Smooth muscle cell (in vitro differentiated cells): ENCODE measurements around the gene WIPF2. TPM values are rescaled to one million over a fixed set of nuclear protein-coding genes. Genes with fewer than 3 reads are reported as not detected.

Experiments
- DNase-seq: peaks from one replicate; lab custom pipeline; 2025; ENCODE audit not compliant: unreplicated experiment; lab: John Stamatoyannopoulos, UW
- H2AFZ ChIP-seq: fragments of 200-600 bp; sonication (generic); 2 replicates; pipeline ENCODE4 v1.6.0; 2016; ENCODE audit warnings: antibody characterized with exemption, low read depth, mild to moderate bottlenecking
- H3F3A ChIP-seq: fragments of 200-600 bp; sonication (generic); 2 replicates; pipeline ENCODE4 v1.6.0; 2017; ENCODE audit warnings: antibody characterized with exemption, low read depth
- H3K27ac ChIP-seq: fragments of 200-600 bp; sonication (generic); 2 replicates; pipeline ENCODE4 v1.5.1; 2016; ENCODE audit warnings: low read depth, mild to moderate bottlenecking
- H3K27me3 ChIP-seq: fragments of 200-600 bp; sonication (generic); 2 replicates; pipeline ENCODE4 v1.6.1; 2016; ENCODE audit warnings: low read depth, mild to moderate bottlenecking
- H3K36me3 ChIP-seq: fragments of 200-600 bp; sonication (generic); 2 replicates; pipeline ENCODE4 v1.5.1; 2016; ENCODE audit warnings: low read depth
- H3K4me1 ChIP-seq: fragments of 200-600 bp; sonication (generic); 2 replicates; pipeline ENCODE4 v1.5.1; 2016; ENCODE audit warnings: low read depth
- H3K4me2 ChIP-seq: fragments of 200-600 bp; sonication (generic); 2 replicates; pipeline ENCODE4 v1.6.0; 2016; ENCODE audit warnings: mild to moderate bottlenecking
- H3K4me3 ChIP-seq: fragments of 200-600 bp; sonication (generic); 2 replicates; pipeline ENCODE4 v1.5.1; 2016; ENCODE audit warnings: mild to moderate bottlenecking
- H3K79me2 ChIP-seq: fragments of 200-600 bp; sonication (generic); 2 replicates; pipeline ENCODE4 v1.6.0; 2016; ENCODE audit warnings: low read depth, mild to moderate bottlenecking
- H3K9ac ChIP-seq: fragments of 200-600 bp; sonication (generic); 2 replicates; pipeline ENCODE4 v1.6.0; 2016; ENCODE audit warnings: low read depth
- H3K9me3 ChIP-seq: fragments of 200-600 bp; sonication (generic); replicated peaks from 2 replicates; pipeline ENCODE4 v1.5.1; 2016; ENCODE audit warnings: low read depth
- H4K20me1 ChIP-seq: fragments of 200-600 bp; sonication (generic); 2 replicates; pipeline ENCODE4 v1.6.0; 2016; ENCODE audit warnings: low read depth
- CTCF ChIP-seq: fragments of 200-600 bp; sonication (generic); IDR thresholded peaks from 2 replicates; pipeline ENCODE4 v1.5.1; 2017; ENCODE audit warnings: borderline replicate concordance, mild to moderate bottlenecking, antibody characterized with exemption; ENCODE audit not compliant: insufficient read depth, poor library complexity, severe bottlenecking
- WGBS: methylation state at CpG from one replicate; pipeline ENCODE4 v1.1.7; 2016; ENCODE audit warnings: low lambda C conversion rate; 5-methylcytosine and 5-hydroxymethylcytosine counted together
- polyA plus RNA-seq: library from polyadenylated mRNA; unstranded; fragments of >200 nt; fragmentation: Nextera tagmentation; extraction: Ambion mirVana; gene quantifications from 2 replicates; pipeline ENCODE4 v1.2.1, GENCODE V29; 2016
- total RNA-seq: library from RNA; depleted of rRNA; stranded (reverse); fragments of >200 nt; gene quantifications from 2 replicates; pipeline ENCODE4 v1.2.3, GENCODE V29; 2014

The WIPF2 gene
- total and polyA plus RNA-seq, 2 experiments from 2014 or later: 6.7 to 13.9 TPM

GRCh38 chr17:40307001-40307730 lies 88.1 kb downstream of the WIPF2 start:
- Histone ChIP-seq H3K4me3 (peak overlapping the region; percentile 14), H3K79me2 (peaks cover 14% of the 10 kb centered on the region), H3K4me1 (peaks cover 55% of the 10 kb centered on the region), H3K27me3 (no peaks in the 10 kb centered on the region), H3F3A (peaks cover 31% of the 10 kb centered on the region), H3K36me3 (no peaks in the 10 kb centered on the region), H3K27ac (peak overlapping the region; percentile 78), H3K9me3 (no peaks in the 10 kb centered on the region), H2AFZ (no peak overlapping the region), H3K4me2 (peak overlapping the region; percentile 80), H3K9ac (peak overlapping the region; percentile 42), H4K20me1 (peaks cover 7% of the 10 kb centered on the region)
- WGBS: 10% methylated on average over 10 of the region's 10 CpGs
- no peak for DNase-seq
- no peak for TF ChIP-seq CTCF

GRCh38 chr17:40307740-40308239 lies 88.7 kb downstream of the WIPF2 start:
- H3K36me3 ChIP-seq: no peaks in the 10 kb centered on the region
- 10% methylated on average over 3 of the region's 3 CpGs for WGBS
- H2AFZ ChIP-seq: no peak overlapping the region
- peak overlapping the region; percentile 80 for H3K4me2 ChIP-seq
- H3F3A ChIP-seq: peaks cover 26% of the 10 kb centered on the region
- no peak for DNase-seq
- H3K27ac ChIP-seq: peak overlapping the region; percentile 78
- H3K4me3 ChIP-seq: peak overlapping the region; percentile 14
- H3K27me3 ChIP-seq: no peaks in the 10 kb centered on the region
- H3K9ac ChIP-seq: no peak overlapping the region
- H3K4me1 ChIP-seq: peaks cover 55% of the 10 kb centered on the region
- H3K79me2 ChIP-seq: peaks cover 14% of the 10 kb centered on the region
- TF ChIP-seq CTCF: no peak
- H4K20me1 ChIP-seq: peaks cover 7% of the 10 kb centered on the region
- no peaks in the 10 kb centered on the region for H3K9me3 ChIP-seq

GRCh38 chr17:40309031-40309948 lies 90.2 kb downstream of the WIPF2 start, which contains the start of gene RARA:
Gene RARA (plus strand): TSS chr17:40309180. CDS start chr17:40331219, 22,039 bp downstream.
- peak within 1 kb of the TSS; percentile 78 for H3K27ac ChIP-seq
- no peak for TF ChIP-seq CTCF
- H3K9me3 ChIP-seq: no peaks in the 10 kb centered on the region
- H3K27me3 ChIP-seq: no peaks in the 10 kb centered on the region
- H4K20me1 ChIP-seq: peaks cover under 1% of the 10 kb centered on the region
- DNase-seq: no peak
- H3K4me1 ChIP-seq: peaks cover 59% of the 10 kb centered on the region
- peak within 1 kb of the TSS; percentile 72 for H3K4me3 ChIP-seq
- no peaks in the 10 kb centered on the region for H3K36me3 ChIP-seq
- H3K9ac ChIP-seq: peak within 1 kb of the TSS; percentile 66
- H2AFZ ChIP-seq: peak within 1 kb of the TSS; percentile 28
- H3K4me2 ChIP-seq: peak within 1 kb of the TSS; percentile 90
- H3K79me2 ChIP-seq: peaks cover 14% of the 10 kb centered on the region
- H3F3A ChIP-seq: peaks cover 15% of the 10 kb centered on the region
- 5% methylated on average over 20 of the region's 20 CpGs for WGBS
